OCI-LY7 (cell line): Measurements from ENCODE around the gene PGBD1.
"Not testable (repeated sequence)": the region's sequence is repeated elsewhere in the genome, so short reads cannot be mapped to it uniquely, and the experiment has no call there.

ENCODE experiments used
- CTCF ChIP-seq: fragments of 200-600 bp; sonication (generic); conservative IDR thresholded peaks from 2 replicates; pipeline ENCODE4 v1.5.1; 2014; ENCODE audit warnings: mild to moderate bottlenecking, antibody characterized with exemption, low read length, moderate library complexity, mixed read lengths
- EZH2phosphoT487 ChIP-seq: fragments of 200-600 bp; sonication (generic); IDR thresholded peaks from 2 replicates; pipeline ENCODE4 v1.6.1; 2018; ENCODE audit warnings: low read depth, borderline replicate concordance, mild to moderate bottlenecking, mixed run types, antibody characterized with exemption, low read length, moderate library complexity, mixed read lengths

GRCh38 chr6:28306363-28306762, 25.0 kb downstream of the PGBD1 start:
- TF ChIP-seq CTCF, EZH2phosphoT487: not testable (repeated sequence)
